Spinal cord (tissue), 10 donors: Measurements from ENCODE around the gene CFAP74. TPM values are rescaled to one million over a fixed set of nuclear protein-coding genes. Genes with fewer than 3 reads are reported as not detected.

Experiments
- DNase-seq, 6 donors: peaks; one replicate each; pipeline versions ENCODE4 v3.0.0 to v3.0.0-alpha.2; 2013 to 2015; ENCODE audit warnings: low spot score in 6 of 6, low read depth in 4 of 6
- H3K27ac ChIP-seq: one replicate; pipeline ENCODE4 v1.5.1; 2013; ENCODE audit warnings: low read depth, low read length, control low read depth
- H3K27me3 ChIP-seq: one replicate; pipeline ENCODE4 v1.6.1; 2013; ENCODE audit warnings: low read length; ENCODE audit not compliant: control insufficient read depth, insufficient read depth
- H3K36me3 ChIP-seq: one replicate; pipeline ENCODE4 v1.6.1; 2013; ENCODE audit warnings: low read length; ENCODE audit not compliant: control insufficient read depth, insufficient read depth
- H3K4me1 ChIP-seq: one replicate; pipeline ENCODE4 v1.6.1; 2013; ENCODE audit warnings: low read length; ENCODE audit not compliant: control insufficient read depth, insufficient read depth
- H3K4me3 ChIP-seq: one replicate; pipeline ENCODE4 v1.5.1; 2013; ENCODE audit warnings: low read depth, low read length, control low read depth
- H3K9me3 ChIP-seq: one replicate; pipeline ENCODE4 v1.6.1; 2013; ENCODE audit warnings: low read length; ENCODE audit not compliant: control insufficient read depth, insufficient read depth
- WGBS: methylation state at CpG from one replicate; pipeline ENCODE4 v1.1.5; 2013; ENCODE audit warnings: missing lambda C conversion rate; ENCODE audit not compliant: insufficient coverage; 5-methylcytosine and 5-hydroxymethylcytosine counted together
- polyA plus RNA-seq, 2 donors: library from polyadenylated mRNA; unstranded; fragments of 120-200 nt; gene quantifications; one replicate each; pipeline ENCODE4 v1.2.1, GENCODE V29; 2013; ENCODE audit not compliant: insufficient read length in 2 of 2
- total RNA-seq, 2 donors: library from RNA; depleted of rRNA in 1 of 2; stranded (reverse); fragments of 120-200 nt in 1 of 2; fragments of >200 nt in 1 of 2; gene quantifications; one replicate each; pipeline versions ENCODE4 v1.2.3 to v1.2.4, GENCODE V29; 2013 to 2014
- donor health status: healthy.

Gene CFAP74
- total and polyA plus RNA-seq, 4 donors = 0.59 to 5.6 (median 4.6) TPM

- WGBS = 97% methylated on average over 4 of the region's 7 CpGs
- Histone ChIP-seq H3K36me3 (peaks cover 34% of the 10 kb centered on the region), H3K9me3 (no peaks in the 10 kb centered on the region), H3K27ac (no peak overlapping the region), H3K27me3 (no peaks in the 10 kb centered on the region), H3K4me3 (no peak overlapping the region), H3K4me1 (peaks cover 28% of the 10 kb centered on the region)
- no peak for DNase-seq
Observed at GRCh38 chr1:1874901-1875300, 128.7 kb downstream of the CFAP74 start.

- 80% methylated on average over 1 of the region's 2 CpGs for WGBS
- H3K36me3 ChIP-seq = peaks cover 28% of the 10 kb centered on the region
- H3K4me1 ChIP-seq = peaks cover 25% of the 10 kb centered on the region
- no peaks in the 10 kb centered on the region for H3K27me3 ChIP-seq
- H3K27ac ChIP-seq = no peak overlapping the region
- H3K9me3 ChIP-seq = no peaks in the 10 kb centered on the region
- peak in 2 of 6 donors; percentile 20 to 39 for DNase-seq
- no peak overlapping the region for H3K4me3 ChIP-seq
Observed at GRCh38 chr1:1873186-1873585, 130.4 kb downstream of the CFAP74 start.

- 86% methylated on average over 9 of the region's 11 CpGs for WGBS
- Histone ChIP-seq H3K9me3 (no peaks in the 10 kb centered on the region), H3K4me1 (peaks cover 25% of the 10 kb centered on the region), H3K36me3 (peaks cover 28% of the 10 kb centered on the region), H3K4me3 (no peak overlapping the region), H3K27me3 (no peaks in the 10 kb centered on the region), H3K27ac (no peak overlapping the region)
- no peak for DNase-seq
Observed at GRCh38 chr1:1872329-1872994, 131.1 kb downstream of the CFAP74 start.

Other genes with a start within 250 kb of the CFAP74 start
- gene NADK, start 225.3 kb downstream of the CFAP74 start, total RNA-seq = 10 to 100 TPM; 29.9 to 40.4 TPM
- 10 to 100 TPM; 56.2 to 65.1 TPM for gene NADK, start 225.3 kb downstream of the CFAP74 start, polyA plus RNA-seq
- 100 to 1,000 TPM; 129 to 238 TPM for gene GNB1, start 112.7 kb downstream of the CFAP74 start, total RNA-seq
- gene GNB1, start 112.7 kb downstream of the CFAP74 start, polyA plus RNA-seq = 100 to 1,000 TPM; 634 to 651 TPM
- under 1 TPM; 0.30 to 0.83 TPM for gene CALML6, start 88.5 kb downstream of the CFAP74 start, total RNA-seq
- 1 to 10 TPM in 1 of 2 donors, under 1 TPM in 1; 0.95 to 1.5 TPM for gene CALML6, start 88.5 kb downstream of the CFAP74 start, polyA plus RNA-seq
- gene TMEM52, start 84.5 kb downstream of the CFAP74 start, total RNA-seq = 1 to 10 TPM; 1.7 to 2.2 TPM
- gene TMEM52, start 84.5 kb downstream of the CFAP74 start, polyA plus RNA-seq = 1 to 10 TPM; 8.2 to 9.0 TPM
- gene GABRD, start 15.6 kb upstream of the CFAP74 start, total RNA-seq = 1 to 10 TPM in 1 of 2 donors, under 1 TPM in 1; 0.88 to 1.6 TPM
- gene GABRD, start 15.6 kb upstream of the CFAP74 start, polyA plus RNA-seq = 1 to 10 TPM; 3.9 to 5.2 TPM
- gene PRKCZ, start 46.6 kb upstream of the CFAP74 start, total RNA-seq = 10 to 100 TPM; 33.2 to 63.6 TPM
- 100 to 1,000 TPM; 123 to 131 TPM for gene PRKCZ, start 46.6 kb upstream of the CFAP74 start, polyA plus RNA-seq
- gene FAAP20, start 191.0 kb upstream of the CFAP74 start, total RNA-seq = 10 to 100 TPM; 15.5 to 27.3 TPM
- gene FAAP20, start 191.0 kb upstream of the CFAP74 start, polyA plus RNA-seq = 10 to 100 TPM; 87.2 to 96.8 TPM
- 10 to 100 TPM; 20.0 to 23.0 TPM for gene SKI, start 224.5 kb upstream of the CFAP74 start, total RNA-seq
- 10 to 100 TPM; 69.4 to 72.3 TPM for gene SKI, start 224.5 kb upstream of the CFAP74 start, polyA plus RNA-seq